ENCODE data around the gene IMP4.

IMP4 gene

GRCh38 chr2:130336877-130337734 is 5.6 kb upstream of the IMP4 start:
- peak; percentile 81 to 86 for DNase-seq

DNA sequence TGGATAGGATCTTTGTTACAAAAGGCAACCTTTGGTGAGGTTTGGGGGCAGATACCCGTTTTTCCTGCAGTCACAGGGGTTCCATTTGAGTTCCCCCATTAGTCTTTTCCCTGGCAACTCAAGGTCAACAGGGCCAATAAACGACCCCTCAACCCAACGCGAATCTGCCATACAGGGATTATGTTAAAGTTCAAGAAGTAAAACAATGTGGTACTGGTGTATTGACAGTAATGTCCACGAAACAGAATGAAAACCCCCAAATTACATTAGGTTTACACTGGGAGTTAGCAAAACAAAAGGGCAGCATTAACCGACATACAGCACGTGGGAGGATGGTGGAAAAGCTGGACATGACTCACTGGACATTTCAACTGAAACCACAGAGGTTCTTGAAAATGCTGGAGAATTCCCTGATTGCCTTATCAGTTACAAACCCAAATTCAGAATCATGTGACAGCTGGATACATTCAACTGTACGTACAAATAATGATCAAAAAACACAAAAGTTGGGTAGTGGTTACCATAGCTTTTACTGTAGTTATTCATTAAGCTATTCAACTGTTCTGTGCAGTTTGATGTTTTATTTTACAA is 4.9 kb upstream of the IMP4 start:
- DNase-seq: no peak

- DNase-seq: no peak
Measured at GRCh38 chr2:130338793-130339345, 3.8 kb upstream of the IMP4 start.

DNA sequence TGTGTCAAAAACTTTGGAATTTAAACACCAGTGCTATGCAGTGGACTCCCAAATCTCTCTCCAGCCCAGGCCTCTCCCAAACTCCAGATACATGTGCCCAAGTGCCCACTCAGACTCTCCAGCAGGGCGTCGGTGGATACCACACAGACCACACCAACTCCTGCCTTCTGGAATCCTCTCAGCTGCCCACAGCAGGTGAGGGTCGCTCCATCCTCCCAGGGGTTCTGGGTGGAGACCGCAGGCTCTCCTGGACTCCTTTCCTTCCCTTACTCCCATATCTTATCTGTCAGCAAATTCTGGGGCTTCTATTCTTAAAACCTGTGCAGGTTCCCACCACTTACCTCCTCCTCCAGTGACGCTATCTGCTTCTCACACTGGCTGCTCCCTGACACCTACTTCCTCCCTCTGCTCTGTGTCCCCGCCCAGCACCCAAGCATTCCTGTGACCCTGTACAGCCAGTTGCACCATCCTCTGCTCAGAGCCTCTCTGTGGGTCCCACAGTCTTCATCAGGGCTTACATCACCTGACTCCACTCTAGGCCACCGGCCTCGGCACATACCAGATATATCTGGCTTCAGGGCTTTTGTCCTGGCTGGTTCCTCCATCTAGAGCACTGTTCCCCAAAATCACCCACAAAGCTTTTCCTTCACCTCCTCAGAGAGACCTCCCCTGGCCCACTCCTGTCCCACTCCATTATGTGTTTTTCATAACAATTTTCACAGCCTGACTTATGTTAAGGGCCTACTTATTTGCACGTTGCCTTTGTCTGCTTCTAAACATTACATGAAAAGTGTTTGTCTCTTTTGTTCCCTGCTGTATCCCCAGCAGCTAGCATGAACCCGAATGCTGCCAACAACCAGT is 2.6 kb upstream of the IMP4 start:
- no peak for DNase-seq

DNA sequence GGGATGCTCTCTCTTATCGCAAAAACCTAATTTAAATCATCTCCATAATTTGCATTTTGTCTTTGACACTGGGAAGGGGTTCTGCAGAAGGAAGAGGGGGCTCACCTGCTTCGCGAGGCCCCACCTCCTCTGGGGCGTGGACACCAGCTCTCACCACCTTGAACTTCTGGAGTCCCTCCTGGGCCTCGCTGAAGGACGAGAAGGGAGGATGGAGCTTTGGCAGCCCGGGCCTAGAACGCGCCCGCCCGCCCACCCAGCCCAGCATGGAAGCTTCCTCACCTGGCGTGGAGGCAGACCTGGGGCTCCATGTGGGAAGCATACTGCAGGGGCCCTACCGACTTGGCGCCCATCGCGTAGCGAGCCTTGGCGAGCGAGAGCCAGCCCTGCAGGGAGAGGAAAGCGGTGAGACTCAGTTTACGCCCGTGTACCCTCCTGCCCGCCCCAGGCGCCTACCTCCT is 1.1 kb upstream of the IMP4 start:
- no peak for DNase-seq

- peak; percentile 88 for DNase-seq
Measured at GRCh38 chr2:130342020-130342532, 621 bp upstream of the IMP4 start.

GRCh38 chr2:130344578-130344977 is 1.9 kb downstream of the IMP4 start:
- DNase-seq: no peak

GRCh38 chr2:130345091-130345490 is 2.4 kb downstream of the IMP4 start:
- DNase-seq: no peak

DNA sequence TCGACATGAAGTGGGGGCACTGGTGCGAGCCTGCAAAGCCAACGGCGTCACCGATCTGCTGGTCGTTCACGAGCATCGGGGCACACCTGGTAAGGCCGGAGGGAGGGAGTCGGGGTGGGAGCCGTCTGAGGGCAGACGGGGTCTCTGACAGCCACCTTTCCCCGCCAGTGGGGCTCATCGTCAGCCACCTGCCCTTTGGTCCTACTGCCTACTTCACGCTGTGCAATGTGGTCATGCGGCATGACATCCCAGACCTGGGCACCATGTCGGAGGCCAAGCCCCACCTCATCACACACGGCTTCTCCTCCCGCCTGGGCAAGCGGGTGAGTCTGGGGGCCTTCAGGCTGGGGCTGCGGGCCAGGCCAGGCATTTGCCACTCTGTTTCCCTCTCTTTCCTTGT is 2.9 kb downstream of the IMP4 start:
- DNase-seq: no peak

GRCh38 chr2:130346041-130346740 is 3.5 kb downstream of the IMP4 start:
- DNase-seq: no peak

DNA sequence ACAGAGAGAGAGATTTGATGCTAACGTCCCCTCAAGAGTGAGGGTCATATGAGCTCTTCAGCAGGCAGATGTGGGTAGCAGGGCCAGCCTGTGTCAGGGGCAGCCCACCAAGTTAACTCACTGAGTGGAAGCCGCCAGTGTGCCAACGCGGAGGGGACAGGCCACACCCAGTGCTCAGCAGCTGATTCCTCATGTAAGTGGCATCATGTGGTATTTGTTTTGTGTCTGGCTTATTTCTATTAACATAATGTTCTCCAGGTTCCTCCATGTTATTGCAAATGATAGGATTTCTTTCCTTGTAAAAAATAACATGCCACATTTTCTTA is 4.0 kb downstream of the IMP4 start:
- DNase-seq: no peak

GRCh38 chr2:130347220-130347925 is 4.7 kb downstream of the IMP4 start:
- DNase-seq: no peak

DNA sequence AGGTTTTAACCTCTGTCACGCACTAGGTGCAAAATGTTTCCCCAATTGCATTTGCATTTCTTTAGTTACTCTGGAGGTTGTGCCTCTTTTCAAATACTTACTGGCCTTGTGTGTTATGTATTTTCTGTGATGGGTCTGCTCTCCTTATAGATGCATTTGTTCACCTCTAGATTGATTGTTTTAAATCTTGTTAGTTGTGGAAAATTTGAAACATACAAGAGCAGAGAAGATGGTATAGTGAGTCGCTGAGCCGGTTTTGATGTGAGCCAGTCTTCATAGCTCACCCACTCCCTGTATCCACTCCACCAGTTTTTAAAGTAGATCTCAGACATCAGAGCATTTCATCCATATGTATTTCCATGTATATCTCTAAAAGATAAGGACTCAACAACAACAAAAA is 6.5 kb downstream of the IMP4 start:
- no peak for DNase-seq

- no peak for DNase-seq
Measured at GRCh38 chr2:130351711-130352110, 9.0 kb downstream of the IMP4 start.

GRCh38 chr2:130352237-130352636 is 9.5 kb downstream of the IMP4 start:
- DNase-seq: no peak

DNA sequence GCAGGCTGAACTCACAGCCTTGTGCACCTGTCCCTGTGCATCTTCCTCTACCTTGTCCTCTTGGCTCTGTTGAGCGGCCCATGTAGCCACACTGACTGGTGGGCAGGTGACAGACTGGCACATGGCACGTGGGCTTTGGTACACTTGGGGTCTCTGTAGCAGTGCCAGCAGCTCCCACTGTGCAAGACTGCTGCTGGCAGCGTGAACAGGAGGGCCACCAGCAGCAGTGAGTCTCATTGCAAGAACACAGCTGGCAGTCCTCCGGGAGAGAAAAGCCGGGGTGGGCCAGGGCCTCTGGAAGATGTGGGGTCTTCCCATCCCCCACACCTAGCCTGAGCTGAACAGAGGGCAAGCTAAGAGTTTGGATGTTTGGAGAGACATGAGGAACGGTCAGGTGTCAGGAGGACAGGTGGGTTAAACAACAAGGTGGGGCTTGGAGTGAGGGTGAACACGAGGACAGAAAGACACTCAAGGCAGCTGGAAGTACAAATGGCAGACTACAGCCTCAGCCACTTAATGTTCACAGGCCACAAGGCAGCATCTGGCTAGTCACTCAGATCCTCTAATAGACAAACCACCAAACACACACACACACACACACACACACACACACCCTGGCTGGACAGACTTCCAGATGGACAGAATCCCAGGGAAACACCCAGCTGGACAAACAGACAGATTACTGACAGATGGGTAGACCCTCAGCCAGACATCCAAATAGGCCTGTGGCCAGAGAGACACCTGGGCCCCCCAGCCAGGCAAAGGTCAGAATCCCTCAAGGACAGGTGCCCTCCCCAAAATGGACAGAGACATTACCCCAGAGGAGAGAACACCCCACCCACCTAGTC is 10.8 kb downstream of the IMP4 start:
- DNase-seq: no peak

DNA sequence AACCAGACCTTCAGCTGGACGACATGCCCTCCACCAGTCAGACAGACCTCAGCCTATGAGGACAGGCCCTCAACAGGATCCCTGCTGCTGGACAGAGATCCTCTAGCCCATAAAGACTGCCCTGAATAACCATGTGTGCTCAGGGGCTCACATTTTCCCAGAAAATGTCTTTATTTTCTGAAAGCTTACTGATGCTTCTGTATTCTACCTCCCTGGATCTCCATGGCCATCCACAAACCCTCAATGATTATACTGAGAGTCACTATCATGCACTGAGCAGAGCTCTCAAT is 11.4 kb downstream of the IMP4 start:
- no peak for DNase-seq

DNA sequence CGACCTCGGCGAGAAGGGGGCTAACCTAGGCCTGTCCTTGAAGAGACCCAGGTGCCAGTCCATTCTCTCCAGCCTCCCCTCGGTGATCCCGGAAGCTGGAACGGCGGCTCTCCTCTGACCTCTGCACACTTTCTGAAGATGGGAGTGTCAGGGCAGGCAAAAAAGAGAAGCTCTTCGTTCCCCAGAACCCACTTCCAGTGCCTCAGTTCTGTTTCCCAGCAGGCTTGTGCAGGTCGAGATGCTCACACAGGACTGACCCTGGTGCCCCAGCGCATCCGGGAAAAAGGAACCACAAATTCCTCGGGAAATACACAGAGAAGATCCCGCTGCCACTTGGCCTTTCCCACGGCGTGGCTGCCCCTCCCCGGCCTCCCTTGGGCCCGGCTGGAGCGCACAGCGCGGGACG is 12.5 kb downstream of the IMP4 start:
- no peak for DNase-seq

GRCh38 chr2:130355578-130356431 is 13.1 kb downstream of the IMP4 start, which contains the start of gene PTPN18:
PTPN18 (plus strand) TSS chr2:130356056; CDS start chr2:130356108, 52 bp downstream.
- DNase-seq: peak; percentile 60 to 80

DNA sequence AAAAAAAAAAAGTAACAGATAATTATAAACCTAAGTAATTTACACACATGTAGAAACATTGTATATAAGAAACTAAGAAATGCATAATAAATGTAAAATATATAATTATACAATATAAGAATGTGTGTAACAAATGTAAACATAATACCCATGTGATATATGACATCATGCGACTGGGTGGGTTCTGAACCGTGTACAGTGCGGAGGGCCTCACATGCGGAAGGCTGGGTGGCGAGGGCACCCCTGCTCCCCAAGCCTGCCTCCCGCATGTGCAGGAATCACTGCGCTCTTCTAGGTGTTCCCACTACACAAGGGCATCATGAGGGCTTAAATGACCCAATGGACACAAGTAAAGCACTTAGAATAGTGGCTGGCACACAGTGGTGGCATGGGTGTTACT is 15.2 kb downstream of the IMP4 start:
- DNase-seq: no peak
